Keratinocyte (primary cell): ENCODE data around the gene SH3D21. TPM values are rescaled to one million over a fixed set of nuclear protein-coding genes. Genes with fewer than 3 reads are reported as not detected.

Source experiments
- DNase-seq: peaks from one replicate; pipeline ENCODE4 v3.0.0-alpha.2; 2011; ENCODE audit warnings: low read depth, missing footprints, low spot score
- FAIRE-seq: peaks from 2 replicates; lab custom pipeline; 2011; peaks lifted over from hg19 to GRCh38; lab: Jason Lieb, UNC
- H2AFZ ChIP-seq: 2 replicates; pipeline ENCODE4 v1.6.0; 2012; ENCODE audit warnings: low read length, control low read depth, inconsistent platforms; ENCODE audit not compliant: control insufficient read depth
- H3K27ac ChIP-seq: 2 replicates; pipeline ENCODE4 v1.5.1; 2011; ENCODE audit warnings: low read length; ENCODE audit not compliant: control insufficient read depth, insufficient read depth
- H3K27me3 ChIP-seq: 3 replicates; pipeline ENCODE4 v1.6.0; 2011; ENCODE audit warnings: low read length; ENCODE audit not compliant: control insufficient read depth, insufficient read depth; ENCODE audit errors: extremely low read depth
- H3K36me3 ChIP-seq, 2 experiments: 2 replicates in 1 of 2; 3 replicates in 1 of 2; pipeline ENCODE4 v1.5.1; 2011; ENCODE audit warnings: low read length in 2 of 2, mild to moderate bottlenecking in 1 of 2; ENCODE audit not compliant: control insufficient read depth in 2 of 2, insufficient read depth in 2 of 2; ENCODE audit errors: extremely low read depth in 1 of 2
- H3K4me1 ChIP-seq: 3 replicates; pipeline ENCODE4 v1.5.1; 2011; ENCODE audit warnings: low read length; ENCODE audit not compliant: control insufficient read depth, insufficient read depth; ENCODE audit errors: extremely low read depth
- H3K4me2 ChIP-seq: 3 replicates; pipeline ENCODE4 v1.6.0; 2011; ENCODE audit warnings: low read depth, low read length; ENCODE audit not compliant: control insufficient read depth, insufficient read depth; ENCODE audit errors: extremely low read depth
- H3K4me3 ChIP-seq, 3 experiments: fragments of 200-600 bp in 1 of 3; sonication (generic) in 1 of 3; 2 replicates in 2 of 3; 3 replicates in 1 of 3; pipeline ENCODE4 v1.5.1; 2011 to 2016; ENCODE audit warnings: low read length in 3 of 3, mild to moderate bottlenecking in 3 of 3, control low read depth in 2 of 3, inconsistent platforms in 1 of 3, low read depth in 1 of 3, mixed read lengths in 1 of 3, mixed run types in 1 of 3, moderate library complexity in 1 of 3; ENCODE audit not compliant: control insufficient read depth in 2 of 3, insufficient read depth in 2 of 3; ENCODE audit errors: extremely low read depth in 1 of 3
- H3K79me2 ChIP-seq: 2 replicates; pipeline ENCODE4 v1.6.0; 2012; ENCODE audit warnings: low read length; ENCODE audit not compliant: control insufficient read depth, insufficient read depth
- H3K9ac ChIP-seq: 3 replicates; pipeline ENCODE4 v1.6.0; 2011; ENCODE audit warnings: low read length; ENCODE audit not compliant: control insufficient read depth, insufficient read depth; ENCODE audit errors: extremely low read depth
- H3K9me1 ChIP-seq: 3 replicates; pipeline ENCODE4 v1.6.0; 2011; ENCODE audit warnings: low read length; ENCODE audit not compliant: control insufficient read depth, insufficient read depth; ENCODE audit errors: extremely low read depth
- H3K9me3 ChIP-seq: 2 replicates; pipeline ENCODE4 v1.5.1; 2012; ENCODE audit warnings: low read depth, low read length; ENCODE audit not compliant: control insufficient read depth
- H4K20me1 ChIP-seq: 3 replicates; pipeline ENCODE4 v1.6.0; 2011; ENCODE audit warnings: low read length; ENCODE audit not compliant: control insufficient read depth, insufficient read depth; ENCODE audit errors: extremely low read depth
- EZH2 ChIP-seq: IDR thresholded peaks from one replicate; pipeline ENCODE4 v1.6.1; 2012; ENCODE audit warnings: inconsistent platforms, mild to moderate bottlenecking, low read length, moderate library complexity
- dilution Hi-C: fragments of 300-500 bp; cut with MboI; formaldehyde crosslinking; loops from one replicate; pipeline ENCODE4 v1.7.0; 2020; ENCODE audit warnings: low sequenced_read_pairs; ENCODE audit not compliant: extremely low pct_ligation_motif_present
- polyA plus RNA-seq, 5 experiments: library from polyadenylated mRNA; depleted of rRNA in 3 of 5; stranded (reverse) in 3 of 5; stranded (forward) in 1 of 5; unstranded in 1 of 5; fragments of >200 nt; gene quantifications; 1 replicate in 1 of 5; 2 replicates in 3 of 5; 3 replicates in 1 of 5; pipeline versions ENCODE4 v1.2.1 to v1.2.3, GENCODE V29; 2011 to 2012; ENCODE audit warnings: missing spikeins in 2 of 5, low read depth in 1 of 5, low replicate concordance in 1 of 5
- TF ChIP-seq, protein P1 (sequence below), 3 experiments: IDR thresholded peaks in 1 of 3; conservative IDR thresholded peaks in 1 of 3; optimal IDR thresholded peaks in 1 of 3; 2 replicates in 2 of 3; 3 replicates in 1 of 3; pipeline versions ENCODE3 to v1.5.1; 2011; ENCODE audit warnings: low read length in 3 of 3, mild to moderate bottlenecking in 3 of 3, moderate library complexity in 2 of 3, control low read depth in 1 of 3, inconsistent platforms in 1 of 3; ENCODE audit not compliant: insufficient read depth in 2 of 3; ENCODE audit errors: extremely low read depth in 1 of 3

Gene SH3D21
- polyA plus RNA-seq, 1 donor (not counting 4 experiments of a cell fraction or from before 2014, with no cell fraction given): 7.1 TPM

DNA sequence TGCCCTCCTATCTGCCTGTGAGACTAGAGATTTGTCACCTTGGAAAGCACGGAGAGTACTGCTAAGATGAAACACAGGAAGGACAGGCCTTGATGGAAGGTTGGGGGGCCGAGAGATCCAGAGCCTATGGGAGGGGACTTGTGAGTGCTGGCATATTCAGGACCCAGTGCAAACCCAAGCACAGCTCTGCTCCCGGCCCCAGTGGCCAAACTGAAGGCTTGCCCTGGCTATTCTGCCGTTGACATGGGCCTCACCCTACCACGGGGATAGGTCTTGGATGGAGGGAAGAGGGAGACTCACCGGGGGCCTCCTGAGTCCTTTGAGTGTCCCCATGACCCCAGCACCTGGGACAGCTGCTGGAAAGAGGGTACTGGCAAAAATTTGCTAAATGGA is 21.9 kb downstream of the SH3D21 start:
- Histone ChIP-seq H2AFZ (no peak overlapping the region), H3K36me3 (peaks cover 0 to 1% of the 10 kb centered on the region in 2 experiments), H3K27me3 (no peaks in the 10 kb centered on the region), H3K4me1 (peaks cover 16% of the 10 kb centered on the region), H3K9me3 (no peaks in the 10 kb centered on the region), H3K4me2 (no peak overlapping the region), H3K9me1 (no peaks in the 10 kb centered on the region), H3K27ac (no peak overlapping the region), H3K4me3 (no peak overlapping the region), H3K9ac (no peak overlapping the region), H3K79me2 (no peaks in the 10 kb centered on the region), H4K20me1 (no peaks in the 10 kb centered on the region)
- TF ChIP-seq, protein P1, sequence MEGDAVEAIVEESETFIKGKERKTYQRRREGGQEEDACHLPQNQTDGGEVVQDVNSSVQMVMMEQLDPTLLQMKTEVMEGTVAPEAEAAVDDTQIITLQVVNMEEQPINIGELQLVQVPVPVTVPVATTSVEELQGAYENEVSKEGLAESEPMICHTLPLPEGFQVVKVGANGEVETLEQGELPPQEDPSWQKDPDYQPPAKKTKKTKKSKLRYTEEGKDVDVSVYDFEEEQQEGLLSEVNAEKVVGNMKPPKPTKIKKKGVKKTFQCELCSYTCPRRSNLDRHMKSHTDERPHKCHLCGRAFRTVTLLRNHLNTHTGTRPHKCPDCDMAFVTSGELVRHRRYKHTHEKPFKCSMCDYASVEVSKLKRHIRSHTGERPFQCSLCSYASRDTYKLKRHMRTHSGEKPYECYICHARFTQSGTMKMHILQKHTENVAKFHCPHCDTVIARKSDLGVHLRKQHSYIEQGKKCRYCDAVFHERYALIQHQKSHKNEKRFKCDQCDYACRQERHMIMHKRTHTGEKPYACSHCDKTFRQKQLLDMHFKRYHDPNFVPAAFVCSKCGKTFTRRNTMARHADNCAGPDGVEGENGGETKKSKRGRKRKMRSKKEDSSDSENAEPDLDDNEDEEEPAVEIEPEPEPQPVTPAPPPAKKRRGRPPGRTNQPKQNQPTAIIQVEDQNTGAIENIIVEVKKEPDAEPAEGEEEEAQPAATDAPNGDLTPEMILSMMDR (optimal IDR thresholded peaks at IDR 0.05 in 1 of 3, IDR thresholded peaks at IDR 0.05 in 1 of 3, conservative IDR thresholded peaks at IDR 0.05 in 1 of 3; ENCODE audit: extremely low read depth in 1 of 3, insufficient read depth in 2 of 3, low read length in 3 of 3): no peak
- no peak for TF ChIP-seq EZH2
- FAIRE-seq (no peak), DNase-seq (no peak)
- dilution Hi-C loops: no loop called here

DNA sequence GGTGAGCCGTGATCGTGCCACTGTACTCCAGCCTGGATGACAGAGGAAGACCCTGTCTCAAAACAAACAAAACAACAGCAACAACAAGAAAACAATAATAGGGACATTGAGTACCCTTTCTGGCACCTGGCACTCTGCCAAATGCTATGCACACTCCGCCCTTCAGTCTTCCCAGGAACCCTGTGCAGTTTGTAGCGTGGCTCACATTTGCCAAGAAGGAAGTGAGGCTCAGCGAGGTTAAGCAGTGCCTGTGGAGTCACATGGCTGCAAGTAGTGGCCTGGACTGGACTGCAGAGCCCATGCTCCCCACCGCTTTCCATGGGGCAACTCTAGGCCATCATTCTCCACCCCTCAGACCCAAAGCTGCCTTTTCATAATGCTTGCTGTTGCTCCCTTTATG is 22.5 kb downstream of the SH3D21 start:
- Histone ChIP-seq H3K36me3 (peaks cover 0 to 1% of the 10 kb centered on the region in 2 experiments), H3K27me3 (no peaks in the 10 kb centered on the region), H3K27ac (no peak overlapping the region), H2AFZ (no peak overlapping the region), H3K4me1 (peaks cover 16% of the 10 kb centered on the region), H3K79me2 (no peaks in the 10 kb centered on the region), H4K20me1 (no peaks in the 10 kb centered on the region), H3K9me1 (no peaks in the 10 kb centered on the region), H3K4me3 (no peak overlapping the region), H3K4me2 (no peak overlapping the region), H3K9ac (no peak overlapping the region), H3K9me3 (no peaks in the 10 kb centered on the region)
- dilution Hi-C loops: no loop called here
- TF ChIP-seq, protein P1 (optimal IDR thresholded peaks at IDR 0.05 in 1 of 3, IDR thresholded peaks at IDR 0.05 in 1 of 3, conservative IDR thresholded peaks at IDR 0.05 in 1 of 3; ENCODE audit: extremely low read depth in 1 of 3, insufficient read depth in 2 of 3, low read length in 3 of 3): no peak
- TF ChIP-seq EZH2: no peak
- FAIRE-seq: no peak
- DNase-seq: no peak
